Chondrocyte (in vitro differentiated cells): ENCODE data around the gene FZR1. TPM values are rescaled to one million over a fixed set of nuclear protein-coding genes. Genes with fewer than 3 reads are reported as not detected.

Experiments
- DNase-seq: peaks from one replicate; pipeline ENCODE4 v3.0.0; 2021; ENCODE audit warnings: mixed read lengths, low spot score
- H3K27ac Mint-ChIP-seq: one replicate; pipeline ENCODE4 v1.8.0; 2021; ENCODE audit warnings: mild to moderate bottlenecking, moderate library complexity, mixed read lengths; ENCODE audit not compliant: unreplicated experiment
- H3K27me3 Mint-ChIP-seq: 2 replicates; pipeline ENCODE4 v1.8.0; 2021; ENCODE audit warnings: low read depth, mixed read lengths
- H3K36me3 Mint-ChIP-seq: 2 replicates; pipeline ENCODE4 v1.8.0; 2021; ENCODE audit warnings: low read depth, mixed read lengths
- H3K4me1 Mint-ChIP-seq: 2 replicates; pipeline ENCODE4 v1.8.0; 2021; ENCODE audit warnings: low read depth, mild to moderate bottlenecking, mixed read lengths
- H3K4me3 Mint-ChIP-seq: one replicate; pipeline ENCODE4 v1.8.0; 2021; ENCODE audit warnings: mild to moderate bottlenecking, moderate library complexity, mixed read lengths; ENCODE audit not compliant: unreplicated experiment
- H3K9me3 Mint-ChIP-seq: 2 replicates; pipeline ENCODE4 v1.8.0; 2021; ENCODE audit warnings: low read depth, mixed read lengths
- CTCF ChIP-seq: fragments of 200-600 bp; sonication (generic); IDR thresholded peaks from 2 replicates; pipeline ENCODE4 v1.5.0; 2021; ENCODE audit warnings: antibody characterized with exemption, mild to moderate bottlenecking, moderate library complexity
- total RNA-seq: library from RNA; stranded (reverse); gene quantifications from 3 replicates; pipeline ENCODE4 v1.2.1, GENCODE V29; 2021

The FZR1 gene
- total RNA-seq, 1 donor from 2014 or later = 35.0 TPM

DNA sequence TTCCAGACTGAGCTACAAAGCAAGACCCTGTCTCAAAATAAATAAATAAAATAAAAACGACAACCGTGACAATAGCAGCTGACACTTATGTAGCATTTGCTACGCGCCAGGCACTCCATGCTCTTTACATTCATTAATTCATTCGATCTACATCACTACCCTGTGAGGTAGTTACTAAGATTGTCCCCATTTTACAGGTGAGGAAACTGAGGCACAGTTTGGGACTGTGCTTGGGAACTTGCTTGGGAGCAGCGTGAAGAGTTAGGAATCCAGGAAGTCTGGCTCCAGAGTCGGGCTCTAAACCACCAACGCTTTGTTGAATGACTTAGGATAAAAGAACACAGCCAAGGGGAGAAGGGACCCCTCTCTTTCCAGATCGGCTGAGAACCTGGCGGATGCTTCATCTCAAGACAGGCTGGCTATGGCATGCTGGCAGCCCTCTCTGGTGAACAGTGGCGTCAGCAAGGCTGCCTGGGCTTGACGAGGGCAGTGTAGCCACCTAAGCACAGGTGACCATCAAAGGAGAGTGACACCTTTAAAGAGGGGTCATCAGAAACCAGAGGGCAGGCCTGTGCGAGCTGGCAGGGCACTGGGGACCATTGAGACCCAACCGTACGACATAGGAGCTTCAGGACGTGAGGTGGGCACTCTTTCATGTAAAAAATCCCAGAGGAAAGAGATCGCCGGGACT lies 6.2 kb upstream of the FZR1 start:
- Mint-ChIP-seq H3K4me3 (peak overlapping the region; percentile 83), H3K9me3 (peaks cover 2% of the 10 kb centered on the region), H3K27ac (peak overlapping the region; percentile 97), H3K4me1 (peaks cover 17% of the 10 kb centered on the region), H3K36me3 (peaks cover 6% of the 10 kb centered on the region), H3K27me3 (no peaks in the 10 kb centered on the region)
- no peak for DNase-seq
- no peak for TF ChIP-seq CTCF

- DNase-seq = no peak
- peak within 1 kb of the TSS; percentile 83 for H3K4me3 Mint-ChIP-seq
- H3K27me3 Mint-ChIP-seq = no peaks in the 10 kb centered on the region
- no peak for TF ChIP-seq CTCF
- peaks cover 19% of the 10 kb centered on the region for H3K4me1 Mint-ChIP-seq
- H3K9me3 Mint-ChIP-seq = peaks cover 2% of the 10 kb centered on the region
- H3K27ac Mint-ChIP-seq = peak within 1 kb of the TSS; percentile 97
- H3K36me3 Mint-ChIP-seq = peaks cover 2% of the 10 kb centered on the region
These were observed 5.5 kb upstream of the FZR1 start, which contains the start of gene DOHH for GRCh38 chr19:3500429-3501101. TSS of gene DOHH (minus strand) at chr19:3500674. CDS start at chr19:3496814, 3,860 bp downstream.

- peaks cover 2% of the 10 kb centered on the region for H3K9me3 Mint-ChIP-seq
- H3K36me3 Mint-ChIP-seq = peaks cover 2% of the 10 kb centered on the region
- TF ChIP-seq CTCF = no peak
These were observed 4.3 kb upstream of the FZR1 start for GRCh38 chr19:3501780-3502179.

DNA sequence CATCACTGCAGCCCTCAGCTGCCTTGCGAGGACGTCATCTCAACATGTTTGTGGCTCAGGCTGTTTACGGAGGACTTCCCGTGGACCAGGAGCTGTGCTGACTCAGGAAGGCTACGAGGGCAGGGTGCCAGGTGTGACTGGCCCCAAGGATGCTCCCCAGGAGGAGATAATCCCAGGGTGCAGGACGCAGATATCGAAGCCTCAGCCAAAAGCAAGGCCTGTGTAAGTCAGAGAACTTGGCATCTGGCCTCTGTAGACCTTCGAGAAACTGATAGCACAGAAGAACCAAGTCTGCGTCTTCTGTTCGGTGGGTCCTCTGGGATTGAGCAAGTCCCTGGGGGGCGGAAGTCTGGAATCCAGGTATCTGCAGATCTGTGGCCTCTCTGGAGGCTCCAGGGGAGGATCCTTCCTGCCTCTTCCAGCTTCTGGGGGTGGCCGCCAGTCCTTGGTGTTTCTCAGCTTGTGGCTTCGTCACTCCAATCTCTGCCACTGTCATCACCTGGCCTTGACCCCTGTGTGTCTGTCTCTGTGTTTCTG lies 3.0 kb upstream of the FZR1 start:
- Mint-ChIP-seq H3K27ac (no peak overlapping the region), H3K4me1 (peaks cover 31% of the 10 kb centered on the region), H3K9me3 (no peaks in the 10 kb centered on the region), H3K36me3 (no peaks in the 10 kb centered on the region), H3K27me3 (no peaks in the 10 kb centered on the region), H3K4me3 (no peak overlapping the region)
- no peak for DNase-seq
- TF ChIP-seq CTCF = no peak

More at GRCh38 chr19:3501780-3502179, 4.3 kb upstream of the FZR1 start:
- H3K27me3 Mint-ChIP-seq = no peaks in the 10 kb centered on the region
- no peak overlapping the region for H3K4me3 Mint-ChIP-seq
- peaks cover 22% of the 10 kb centered on the region for H3K4me1 Mint-ChIP-seq
- H3K27ac Mint-ChIP-seq = no peak overlapping the region
- DNase-seq = no peak

DNA sequence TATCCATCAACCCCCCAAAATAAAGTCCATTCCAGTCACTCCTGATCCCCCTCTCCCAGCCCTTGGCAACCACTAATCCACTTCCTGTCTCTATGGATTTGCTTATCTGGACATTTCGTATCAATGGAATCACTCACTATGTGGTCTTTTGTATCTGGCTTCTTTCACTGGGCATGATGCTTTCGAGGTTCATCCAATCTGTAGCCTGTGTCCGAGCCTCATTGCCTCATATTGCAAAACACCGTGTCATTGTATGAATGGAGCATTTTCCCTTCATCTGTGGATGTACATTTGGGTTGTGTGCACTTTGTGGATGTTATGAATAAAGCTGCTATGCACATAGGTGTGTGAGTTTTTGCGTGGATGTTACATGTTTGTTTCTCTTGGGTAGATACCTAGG lies 1.4 kb upstream of the FZR1 start:
- H3K27me3 Mint-ChIP-seq = no peaks in the 10 kb centered on the region
- H3K9me3 Mint-ChIP-seq = no peaks in the 10 kb centered on the region
- TF ChIP-seq CTCF = no peak
- DNase-seq = no peak
- peaks cover 38% of the 10 kb centered on the region for H3K4me1 Mint-ChIP-seq
- no peak overlapping the region for H3K27ac Mint-ChIP-seq
- peak overlapping the region; percentile 91 for H3K4me3 Mint-ChIP-seq
- H3K36me3 Mint-ChIP-seq = no peaks in the 10 kb centered on the region
